HG02970 (cell line): ENCODE results near the gene RAPGEF4.

Experiments used
- ATAC-seq: cut with Tn5 transposase; IDR thresholded peaks from one replicate; pipeline ENCODE4 v1.9.1; 2021; ENCODE audit warnings: mild to moderate bottlenecking, moderate library complexity, moderate number of reproducible peaks; ENCODE audit not compliant: unreplicated experiment, low FRiP score

RAPGEF4 gene

GRCh38 chr2:172821370-172822338, 86.0 kb downstream of the RAPGEF4 start:
- ATAC-seq = no peak

GRCh38 chr2:172822585-172822984, 86.9 kb downstream of the RAPGEF4 start:
- no peak for ATAC-seq

GRCh38 chr2:172823261-172823850, 87.7 kb downstream of the RAPGEF4 start:
- ATAC-seq = no peak

- ATAC-seq = no peak
Observed at GRCh38 chr2:172826522-172826921, 90.9 kb downstream of the RAPGEF4 start.

- ATAC-seq = no peak
Observed at GRCh38 chr2:172829229-172829628, 93.6 kb downstream of the RAPGEF4 start.

- ATAC-seq = no peak
Observed at GRCh38 chr2:172830482-172830881, 94.8 kb downstream of the RAPGEF4 start.

GRCh38 chr2:172833898-172834297, 98.3 kb downstream of the RAPGEF4 start:
- ATAC-seq = no peak

- ATAC-seq = no peak
Observed at GRCh38 chr2:172834881-172835280, 99.2 kb downstream of the RAPGEF4 start.

GRCh38 chr2:172836347-172836821, 100.7 kb downstream of the RAPGEF4 start:
- no peak for ATAC-seq

GRCh38 chr2:172836827-172837226, 101.2 kb downstream of the RAPGEF4 start:
- ATAC-seq = no peak

GRCh38 chr2:172839446-172839845, 103.8 kb downstream of the RAPGEF4 start:
- ATAC-seq = no peak

GRCh38 chr2:172842511-172843265, 107.0 kb downstream of the RAPGEF4 start:
- ATAC-seq = no peak

- no peak for ATAC-seq
Observed at GRCh38 chr2:172843266-172843582, 107.6 kb downstream of the RAPGEF4 start.

GRCh38 chr2:172843902-172844715, 108.5 kb downstream of the RAPGEF4 start:
- no peak for ATAC-seq

GRCh38 chr2:172845028-172845630, 109.5 kb downstream of the RAPGEF4 start:
- ATAC-seq = no peak

- no peak for ATAC-seq
Observed at GRCh38 chr2:172846551-172846950, 110.9 kb downstream of the RAPGEF4 start.

GRCh38 chr2:172847188-172847587, 111.5 kb downstream of the RAPGEF4 start:
- ATAC-seq = no peak

- no peak for ATAC-seq
Observed at GRCh38 chr2:172848519-172848918, 112.9 kb downstream of the RAPGEF4 start.

GRCh38 chr2:172849519-172850217, 114.0 kb downstream of the RAPGEF4 start:
- no peak for ATAC-seq
